GM13976 (cell line): ENCODE data around the gene DNAJC17.

ENCODE experiments used
- DNase-seq: peaks from one replicate; pipeline ENCODE4 v3.0.0; 2012; ENCODE audit warnings: low spot score
- in situ Hi-C: fragments of 300-500 bp; cut with MboI; formaldehyde crosslinking; loops from one replicate; pipeline ENCODE4 v1.12.0; 2022; ENCODE audit warnings: low sequenced_read_pairs, mixed read lengths, inconsistent platforms; ENCODE audit not compliant: unreplicated experiment
- TF ChIP-seq, protein P1 (sequence below): IDR thresholded peaks from 2 replicates; pipeline ENCODE4 v1.5.1; 2012; ENCODE audit warnings: borderline replicate concordance, mild to moderate bottlenecking; ENCODE audit not compliant: insufficient read depth; ENCODE audit errors: extremely low read depth, missing control alignments, control extremely low read depth

Gene DNAJC17

DNA sequence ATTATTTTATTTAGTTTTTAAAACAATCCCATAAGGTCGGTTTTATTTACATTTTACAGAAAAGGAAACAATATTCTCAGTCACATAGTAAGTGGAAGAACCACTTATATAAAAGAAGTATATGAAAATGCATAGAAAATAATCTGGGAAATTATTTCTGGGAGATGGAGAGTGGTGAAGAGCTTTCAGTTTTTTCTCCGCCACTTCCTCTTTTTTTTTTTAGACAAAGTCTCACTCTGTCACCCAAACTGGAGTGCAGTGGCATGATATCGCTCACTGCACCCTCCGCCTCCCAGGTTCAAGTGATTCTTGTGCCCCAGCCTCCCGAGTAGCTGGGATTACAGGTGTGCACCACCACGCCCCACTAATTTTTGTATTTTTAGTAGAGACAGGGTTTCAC is 91.1 kb downstream of the DNAJC17 start:
- no peak for DNase-seq
- TF ChIP-seq, protein P1, sequence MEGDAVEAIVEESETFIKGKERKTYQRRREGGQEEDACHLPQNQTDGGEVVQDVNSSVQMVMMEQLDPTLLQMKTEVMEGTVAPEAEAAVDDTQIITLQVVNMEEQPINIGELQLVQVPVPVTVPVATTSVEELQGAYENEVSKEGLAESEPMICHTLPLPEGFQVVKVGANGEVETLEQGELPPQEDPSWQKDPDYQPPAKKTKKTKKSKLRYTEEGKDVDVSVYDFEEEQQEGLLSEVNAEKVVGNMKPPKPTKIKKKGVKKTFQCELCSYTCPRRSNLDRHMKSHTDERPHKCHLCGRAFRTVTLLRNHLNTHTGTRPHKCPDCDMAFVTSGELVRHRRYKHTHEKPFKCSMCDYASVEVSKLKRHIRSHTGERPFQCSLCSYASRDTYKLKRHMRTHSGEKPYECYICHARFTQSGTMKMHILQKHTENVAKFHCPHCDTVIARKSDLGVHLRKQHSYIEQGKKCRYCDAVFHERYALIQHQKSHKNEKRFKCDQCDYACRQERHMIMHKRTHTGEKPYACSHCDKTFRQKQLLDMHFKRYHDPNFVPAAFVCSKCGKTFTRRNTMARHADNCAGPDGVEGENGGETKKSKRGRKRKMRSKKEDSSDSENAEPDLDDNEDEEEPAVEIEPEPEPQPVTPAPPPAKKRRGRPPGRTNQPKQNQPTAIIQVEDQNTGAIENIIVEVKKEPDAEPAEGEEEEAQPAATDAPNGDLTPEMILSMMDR: no peak
- in situ Hi-C loops: no loop called here
